Transverse colon (tissue), 4 donors: ENCODE results near the gene SOBP. TPM values are rescaled to one million over a fixed set of nuclear protein-coding genes. Genes with fewer than 3 reads are reported as not detected.
A peak's percentile ranks its signal among the peaks of the same experiment; 100 is the strongest.

Experiments used
- DNase-seq: peaks from one replicate; pipeline ENCODE4 v3.0.0-alpha.2; 2019
- H3K27ac ChIP-seq, 4 donors: fragments of 200-600 bp; sonication (generic); 2 replicates each; pipeline ENCODE4 v1.5.1; 2016 to 2018; ENCODE audit warnings: inconsistent platforms in 4 of 4
- H3K27me3 ChIP-seq: fragments of 200-600 bp; sonication (generic); 2 replicates; pipeline ENCODE4 v1.5.1; 2017; ENCODE audit warnings: inconsistent platforms
- H3K36me3 ChIP-seq, 4 donors: fragments of 200-600 bp; sonication (generic); 2 replicates each; pipeline ENCODE4 v1.5.1; 2017 to 2019; ENCODE audit warnings: inconsistent platforms in 4 of 4
- H3K4me1 ChIP-seq, 4 donors: fragments of 200-600 bp; sonication (generic); 2 replicates each; pipeline ENCODE4 v1.5.1; 2017 to 2020; ENCODE audit warnings: inconsistent platforms in 4 of 4
- H3K4me3 ChIP-seq, 4 donors: fragments of 200-600 bp; sonication (generic); 1 replicate in 1 of 4; 2 replicates in 3 of 4; pipeline versions ENCODE4 v1.5.1 to v1.6.1; 2017 to 2019; ENCODE audit warnings: inconsistent platforms in 4 of 4
- H3K9me3 ChIP-seq, 2 donors: fragments of 200-600 bp; sonication (generic); 2 replicates each; pipeline ENCODE4 v1.5.1; 2017 to 2019; ENCODE audit warnings: inconsistent platforms in 2 of 2
- EP300 ChIP-seq: sonication (generic); formaldehyde crosslinking; IDR thresholded peaks from one replicate; pipeline ENCODE4 v1.6.1; 2017; ENCODE audit warnings: antibody characterized with exemption, low read depth
- POLR2A ChIP-seq: fragments of 450-650 bp; IDR thresholded peaks from one replicate; pipeline ENCODE4 v1.6.1; 2016; ENCODE audit warnings: antibody characterized with exemption, mild to moderate bottlenecking, moderate library complexity
- POLR2AphosphoS5 ChIP-seq, 3 donors: sonication (generic); formaldehyde crosslinking; IDR thresholded peaks; one replicate each; pipeline ENCODE4 v1.6.1; 2016; ENCODE audit warnings: antibody characterized with exemption in 3 of 3
- WGBS, 2 donors: methylation state at CpG; one replicate each; pipeline ENCODE4 v1.1.5; 2018; ENCODE audit warnings: low coverage in 1 of 2; 5-methylcytosine and 5-hydroxymethylcytosine counted together
- in situ Hi-C, 4 donors: fragments of 200-750 bp; cut with MboI; loops; one replicate each; pipeline versions ENCODE4 v1.15.0 to v1.15.1; 2017; ENCODE audit warnings: low sequenced_read_pairs in 3 of 4, low pct_ligation_motif_present in 1 of 4, low pct_unique_long_range_greater_than_20kb in 1 of 4
- intact Hi-C: fragments of 100-400 bp; cut with DNase I; formaldehyde crosslinking; loops from one replicate; pipeline ENCODE4 v1.15.1; 2023; ENCODE audit warnings: low total_unique reads
- total RNA-seq, 4 donors: library from RNA; depleted of rRNA; stranded (reverse); fragments of >200 nt; gene quantifications; one replicate each; pipeline ENCODE4 v1.1.0, GENCODE V29; 2016
- TF ChIP-seq, protein P1 (sequence below), 5 experiments: fragments of 200-600 bp in 3 of 5; fragments of 450-650 bp in 2 of 5; sonication (generic) in 3 of 5; IDR thresholded peaks; 1 replicate in 2 of 5; 2 replicates in 3 of 5; pipeline ENCODE4 v1.5.1; 2016 to 2017; ENCODE audit warnings: antibody characterized with exemption in 5 of 5, inconsistent platforms in 3 of 5, mild to moderate bottlenecking in 2 of 5, moderate library complexity in 1 of 5

The SOBP gene
- total RNA-seq, 4 donors from 2014 or later: 2.6 to 15.9 (median 4.6) TPM

- intact Hi-C loops: no loop called here
- no peak for DNase-seq
- TF ChIP-seq, protein P1, sequence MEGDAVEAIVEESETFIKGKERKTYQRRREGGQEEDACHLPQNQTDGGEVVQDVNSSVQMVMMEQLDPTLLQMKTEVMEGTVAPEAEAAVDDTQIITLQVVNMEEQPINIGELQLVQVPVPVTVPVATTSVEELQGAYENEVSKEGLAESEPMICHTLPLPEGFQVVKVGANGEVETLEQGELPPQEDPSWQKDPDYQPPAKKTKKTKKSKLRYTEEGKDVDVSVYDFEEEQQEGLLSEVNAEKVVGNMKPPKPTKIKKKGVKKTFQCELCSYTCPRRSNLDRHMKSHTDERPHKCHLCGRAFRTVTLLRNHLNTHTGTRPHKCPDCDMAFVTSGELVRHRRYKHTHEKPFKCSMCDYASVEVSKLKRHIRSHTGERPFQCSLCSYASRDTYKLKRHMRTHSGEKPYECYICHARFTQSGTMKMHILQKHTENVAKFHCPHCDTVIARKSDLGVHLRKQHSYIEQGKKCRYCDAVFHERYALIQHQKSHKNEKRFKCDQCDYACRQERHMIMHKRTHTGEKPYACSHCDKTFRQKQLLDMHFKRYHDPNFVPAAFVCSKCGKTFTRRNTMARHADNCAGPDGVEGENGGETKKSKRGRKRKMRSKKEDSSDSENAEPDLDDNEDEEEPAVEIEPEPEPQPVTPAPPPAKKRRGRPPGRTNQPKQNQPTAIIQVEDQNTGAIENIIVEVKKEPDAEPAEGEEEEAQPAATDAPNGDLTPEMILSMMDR (IDR thresholded peaks at IDR 0.05): no peak
- Histone ChIP-seq H3K9me3 (no peaks in the 10 kb centered on the region), H3K4me3 (no peak overlapping the region), H3K27me3 (no peaks in the 10 kb centered on the region), H3K27ac (no peak overlapping the region), H3K36me3 (no peaks in the 10 kb centered on the region), H3K4me1 (peaks cover 0 to 4% (median 0%) of the 10 kb centered on the region in 4 donors)
- in situ Hi-C loops: no loop called here
- WGBS, 2 donors: 77 to 91% methylated on average over 4 to 6 of the region's 6 CpGs
These were observed 42.8 kb downstream of the SOBP start for GRCh38 chr6:107532706-107533105.

DNA sequence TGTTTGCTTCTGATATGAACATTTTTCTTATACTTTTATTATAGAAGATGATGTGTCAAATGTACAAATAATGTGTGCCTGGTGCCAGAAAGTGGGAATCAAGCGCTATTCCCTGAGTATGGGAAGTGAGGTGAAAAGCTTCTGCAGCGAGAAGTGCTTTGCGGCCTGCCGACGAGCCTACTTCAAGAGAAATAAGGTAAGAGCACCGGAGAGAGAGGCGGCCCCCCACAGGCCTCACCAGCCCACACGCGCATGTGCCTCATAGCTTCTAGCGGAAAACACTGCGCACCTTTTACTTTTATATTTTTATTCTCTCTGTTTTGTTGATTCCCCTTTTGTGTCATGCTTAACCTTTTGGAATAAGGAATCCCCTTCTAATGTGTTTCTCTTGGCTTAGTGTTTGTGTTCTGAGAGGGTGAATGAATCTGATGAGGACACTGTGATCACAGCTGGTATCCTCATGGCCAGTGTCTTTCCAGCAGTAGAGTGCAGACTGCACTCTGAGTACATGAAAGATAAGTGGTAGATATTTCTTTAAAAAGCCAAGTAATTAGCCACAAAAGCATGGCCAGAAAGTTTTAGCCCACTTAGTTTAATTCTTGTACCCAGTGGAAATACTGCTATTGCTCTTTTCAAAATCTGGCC lies 43.6 kb downstream of the SOBP start:
- no peaks in the 10 kb centered on the region for H3K9me3 ChIP-seq
- intact Hi-C loops (no loop called here), in situ Hi-C loops (no loop called here)
- no peaks in the 10 kb centered on the region for H3K36me3 ChIP-seq
- H3K4me3 ChIP-seq: no peak overlapping the region
- H3K27me3 ChIP-seq: no peaks in the 10 kb centered on the region
- no peak for DNase-seq
- H3K27ac ChIP-seq: peak overlapping the region in 1 of 4 donors; percentile 30
- peaks cover 0 to 4% (median 0%) of the 10 kb centered on the region in 4 donors for H3K4me1 ChIP-seq
- TF ChIP-seq POLR2A (no peak), EP300 (no peak)
- 92 to 97% methylated on average over 11 of the region's 11 CpGs for WGBS, 2 donors

DNA sequence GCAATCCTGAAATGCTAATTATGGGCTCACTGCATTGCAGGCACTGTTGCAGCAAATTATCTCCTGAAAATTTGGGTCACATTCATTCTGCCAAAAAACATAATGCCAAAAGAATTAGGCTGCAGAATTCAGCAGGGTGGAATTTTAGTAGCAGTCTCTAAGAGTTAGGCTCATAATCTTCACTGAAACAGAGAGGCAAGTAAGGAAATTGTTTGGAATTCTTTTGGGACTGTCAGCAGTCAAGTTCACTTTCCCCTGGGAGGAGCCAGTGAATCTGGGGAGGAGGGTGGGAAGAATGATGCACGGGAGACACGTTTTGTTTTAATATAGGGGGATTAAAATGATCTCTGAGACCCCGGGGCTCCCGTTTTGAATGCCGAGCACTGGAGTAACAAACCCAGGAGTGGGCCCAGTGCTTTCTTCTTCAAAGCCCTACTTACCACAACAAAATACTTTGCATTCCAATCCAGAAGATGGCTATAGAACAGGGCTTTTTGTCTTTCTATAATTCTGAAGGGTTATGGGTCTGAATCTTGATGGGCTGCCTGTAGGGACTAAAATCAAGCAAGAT lies 44.7 kb downstream of the SOBP start:
- Histone ChIP-seq H3K36me3 (no peaks in the 10 kb centered on the region), H3K27me3 (no peaks in the 10 kb centered on the region), H3K4me1 (peaks cover 0 to 4% (median 0%) of the 10 kb centered on the region in 4 donors), H3K27ac (peak overlapping the region in 2 of 4 donors; percentile 4 to 35), H3K9me3 (no peaks in the 10 kb centered on the region), H3K4me3 (no peak overlapping the region)
- in situ Hi-C loops: no loop called here
- WGBS, 2 donors: 56 to 59% methylated on average over 5 of the region's 5 CpGs
- TF ChIP-seq POLR2AphosphoS5 (IDR thresholded peaks at IDR 0.05) (no peak), POLR2A (no peak), EP300 (no peak)
- TF ChIP-seq, protein P1 (IDR thresholded peaks at IDR 0.05): no peak
- no peak for DNase-seq
- intact Hi-C loops: no loop called here

DNA sequence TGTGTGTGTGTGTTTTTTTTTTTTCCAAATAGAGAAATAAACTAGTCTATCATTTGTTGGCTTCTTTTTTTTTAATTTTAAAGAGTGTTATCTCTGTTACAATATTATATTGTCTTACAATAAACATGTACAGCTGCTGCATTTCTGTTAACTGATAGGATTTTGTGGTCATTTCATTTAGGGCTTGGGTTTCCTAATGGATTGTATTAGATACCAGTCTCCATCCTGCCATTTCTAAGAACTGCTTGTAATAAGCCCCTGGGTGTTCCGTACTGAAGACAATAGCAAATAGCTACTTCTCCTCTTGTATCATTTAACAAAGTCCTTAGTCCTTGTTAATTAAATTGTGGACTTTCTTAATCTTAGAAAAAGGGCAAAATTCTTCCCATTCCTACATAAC lies 45.7 kb downstream of the SOBP start:
- in situ Hi-C loops: no loop called here
- Histone ChIP-seq H3K4me1 (peaks cover 0 to 4% (median 0%) of the 10 kb centered on the region in 4 donors), H3K4me3 (no peak overlapping the region), H3K27me3 (no peaks in the 10 kb centered on the region), H3K27ac (no peak overlapping the region), H3K9me3 (no peaks in the 10 kb centered on the region), H3K36me3 (no peaks in the 10 kb centered on the region)
- no peak for DNase-seq
- TF ChIP-seq, protein P1 (IDR thresholded peaks at IDR 0.05): no peak
- TF ChIP-seq POLR2A (no peak), POLR2AphosphoS5 (IDR thresholded peaks at IDR 0.05) (no peak), EP300 (no peak)
- WGBS, 2 donors: 85 to 90% methylated on average over 1 of the region's 1 CpG
- intact Hi-C loops: no loop called here
